ENCODE results near the gene CDC42EP3. TPM values are rescaled to one million over a fixed set of nuclear protein-coding genes. Genes with fewer than 3 reads are reported as not detected.

CDC42EP3 gene
- total and polyA plus RNA-seq, 2 donors (not counting 1 experiment from before 2014, with no cell fraction given): 28.0 to 29.9 TPM

- no peaks in the 10 kb centered on the region for H4K20me1 ChIP-seq (ENCODE audit: control insufficient read depth, insufficient read depth, low read length, poor library complexity, severe bottlenecking)
- peaks cover 15 to 18% of the 10 kb centered on the region in 2 donors for H3K4me1 ChIP-seq (ENCODE audit: control insufficient read depth in 2 of 2, insufficient read depth in 2 of 2, low read length in 2 of 2)
- WGBS (ENCODE audit: insufficient coverage): no CpG with 5 or more reads among the region's 1 CpG
- DNase-seq (peak; percentile 32), ATAC-seq (ENCODE audit: low read depth) (peak; percentile 54)
- H3K27me3 ChIP-seq (replicated peaks in 1 of 4; ENCODE audit: control extremely low read depth in 1 of 4, control insufficient read depth in 3 of 4, insufficient read depth in 4 of 4, low read length in 3 of 4): peaks cover 0 to 7% (median 0%) of the 10 kb centered on the region in 4 experiments
- peak overlapping the region in 1 of 2 donors; percentile 4 for H3K27ac ChIP-seq (ENCODE audit: low read length in 2 of 2)
- H3K9ac ChIP-seq (ENCODE audit: low read length): peak overlapping the region; percentile 2
- ChIA-PET CTCF (interaction anchor here (1.0 to 1.4 kb wide), 2 partner anchors 11 to 186 kb away, joined by 4 to 8 read pairs; no protein-coding TSS in a partner anchor), POLR2A (no interaction called here)
- no peaks in the 10 kb centered on the region for H3K27me3 Mint-ChIP-seq
- H3K4me3 ChIP-seq (ENCODE audit: control extremely low read depth in 1 of 5, extremely low read depth in 1 of 5, insufficient read depth in 1 of 5, low read depth in 2 of 5, low read length in 4 of 5): peak overlapping the region in 3 of 5 experiments; percentile 2 to 16 (median 13)
- peaks cover 0 to 6% (median 4%) of the 10 kb centered on the region in 3 donors for H3K9me3 ChIP-seq (ENCODE audit: control extremely low read depth in 1 of 3, control insufficient read depth in 2 of 3, insufficient read depth in 1 of 3, low read length in 2 of 3)
- peak overlapping the region; percentile 10 for H3K4me2 ChIP-seq (replicated peaks; ENCODE audit: low read depth, low read length, poor library complexity, severe bottlenecking)
- intact Hi-C loops (cut with micrococcal nuclease): loop anchor here (5.0 kb wide), 2 partner anchors 37 to 43 kb away; no protein-coding TSS in a partner anchor
- peak overlapping the region; percentile 53 for H3K4me3 Mint-ChIP-seq
- peaks cover 3% of the 10 kb centered on the region for H3K79me2 ChIP-seq (ENCODE audit: control insufficient read depth, insufficient read depth, low read length)
- H3K9me3 Mint-ChIP-seq (ENCODE audit: insufficient read depth): peaks cover 5% of the 10 kb centered on the region
- no peak overlapping the region for H3K27ac Mint-ChIP-seq
- H2AFZ ChIP-seq (ENCODE audit: insufficient read depth, low read depth, low read length, poor library complexity, severe bottlenecking): no peak overlapping the region
- peaks cover 24% of the 10 kb centered on the region for H3K4me1 Mint-ChIP-seq
- no peaks in the 10 kb centered on the region for H3K36me3 ChIP-seq (replicated peaks in 1 of 2; ENCODE audit: control extremely low read depth in 1 of 2, control insufficient read depth in 1 of 2, extremely low read depth in 1 of 2, insufficient read depth in 2 of 2, low read length in 1 of 2)
- TF ChIP-seq CTCF (IDR thresholded peaks at IDR 0.05) (no peak), EZH2 (IDR thresholded peaks at IDR 0.05; ENCODE audit: borderline replicate concordance, insufficient read depth, low read depth, low read length, poor library complexity, severe bottlenecking) (no peak)
Measured at GRCh38 chr2:37600735-37601134, 70.7 kb downstream of the CDC42EP3 start.
